ENCODE measurements around the gene SPRED3. TPM values are rescaled to one million over a fixed set of nuclear protein-coding genes. Genes with fewer than 3 reads are reported as not detected.

The SPRED3 gene
- total RNA-seq, 4 donors from 2014 or later = 0.05 to 2.6 (median 0.15) TPM

DNA sequence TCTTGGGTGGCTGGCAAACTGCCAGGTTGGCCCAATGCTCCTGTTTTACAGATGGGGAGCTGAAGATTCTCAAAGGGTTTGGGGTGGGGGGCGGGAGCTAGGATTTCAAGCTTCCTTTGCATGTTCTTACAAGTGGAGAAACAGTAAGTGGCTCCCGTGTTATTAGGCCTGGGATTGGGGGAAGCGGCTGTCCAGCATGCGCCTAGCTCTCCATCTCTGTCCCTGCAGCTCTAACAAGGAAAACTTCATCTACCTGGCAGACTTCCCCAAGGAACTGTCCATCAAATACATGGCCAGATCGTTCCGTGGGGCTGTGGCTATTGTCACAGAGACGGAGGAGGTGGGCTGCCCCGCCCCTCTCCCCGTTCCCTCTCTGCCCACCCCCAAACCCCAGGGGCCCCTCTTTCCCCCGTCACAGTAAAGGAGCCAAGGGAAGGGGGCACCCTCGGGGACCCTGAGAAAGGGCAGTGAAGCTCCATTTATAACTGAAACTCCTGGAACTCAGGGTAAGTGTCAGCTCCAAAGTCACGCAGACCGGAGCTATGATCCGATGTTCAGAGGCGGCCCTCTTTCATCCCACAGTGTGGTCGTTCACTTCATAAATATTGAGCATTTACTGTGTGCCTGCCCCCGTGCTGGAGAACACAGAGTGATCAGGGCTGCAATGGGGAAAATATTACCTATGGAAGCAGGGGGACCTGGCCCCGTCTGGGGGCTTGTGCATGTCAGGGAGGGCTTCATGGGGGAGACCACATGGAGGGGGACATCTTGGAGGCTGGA is 29.1 kb upstream of the SPRED3 start:
- Histone ChIP-seq H3K9me3 (no peaks in the 10 kb centered on the region), H3K36me3 (no peaks in the 10 kb centered on the region), H3K4me3 (no peak overlapping the region), H3K4me1 (peaks cover 5 to 14% of the 10 kb centered on the region in 2 donors), H3K27ac (no peak overlapping the region), H3K27me3 (peaks cover 21 to 34% (median 25%) of the 10 kb centered on the region in 3 donors)
- in situ Hi-C loops (cut with MboI; ENCODE audit: low sequenced_read_pairs in 4 of 4) = no loop called here
- ATAC-seq (no peak), DNase-seq (no peak)
- intact Hi-C loops (cut with DNase I; ENCODE audit: low total_unique reads) = no loop called here
- TF ChIP-seq, protein P1, sequence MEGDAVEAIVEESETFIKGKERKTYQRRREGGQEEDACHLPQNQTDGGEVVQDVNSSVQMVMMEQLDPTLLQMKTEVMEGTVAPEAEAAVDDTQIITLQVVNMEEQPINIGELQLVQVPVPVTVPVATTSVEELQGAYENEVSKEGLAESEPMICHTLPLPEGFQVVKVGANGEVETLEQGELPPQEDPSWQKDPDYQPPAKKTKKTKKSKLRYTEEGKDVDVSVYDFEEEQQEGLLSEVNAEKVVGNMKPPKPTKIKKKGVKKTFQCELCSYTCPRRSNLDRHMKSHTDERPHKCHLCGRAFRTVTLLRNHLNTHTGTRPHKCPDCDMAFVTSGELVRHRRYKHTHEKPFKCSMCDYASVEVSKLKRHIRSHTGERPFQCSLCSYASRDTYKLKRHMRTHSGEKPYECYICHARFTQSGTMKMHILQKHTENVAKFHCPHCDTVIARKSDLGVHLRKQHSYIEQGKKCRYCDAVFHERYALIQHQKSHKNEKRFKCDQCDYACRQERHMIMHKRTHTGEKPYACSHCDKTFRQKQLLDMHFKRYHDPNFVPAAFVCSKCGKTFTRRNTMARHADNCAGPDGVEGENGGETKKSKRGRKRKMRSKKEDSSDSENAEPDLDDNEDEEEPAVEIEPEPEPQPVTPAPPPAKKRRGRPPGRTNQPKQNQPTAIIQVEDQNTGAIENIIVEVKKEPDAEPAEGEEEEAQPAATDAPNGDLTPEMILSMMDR (IDR thresholded peaks at IDR 0.05 in 4 of 5, conservative IDR thresholded peaks at IDR 0.05 in 1 of 5) = no peak
- TF ChIP-seq POLR2A (IDR thresholded peaks at IDR 0.05) = no peak

DNA sequence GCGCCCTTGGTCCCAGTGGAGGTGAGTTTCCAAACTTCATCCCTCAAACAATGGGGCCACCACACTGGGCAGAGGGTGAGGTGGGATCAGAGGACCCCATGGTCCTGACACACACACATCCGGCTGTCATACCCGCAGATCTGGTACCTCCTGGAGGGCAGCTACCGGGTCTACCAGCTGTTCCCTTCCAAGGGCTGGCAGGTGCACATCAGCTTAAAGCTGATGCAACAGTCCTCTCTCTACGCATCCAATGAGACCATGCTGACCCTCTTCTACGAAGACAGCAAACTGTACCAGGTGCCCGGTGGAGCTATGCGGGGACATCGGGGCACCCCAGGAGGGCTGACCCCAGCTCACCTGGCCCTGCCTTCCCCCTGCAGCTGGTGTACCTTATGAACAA is 28.1 kb upstream of the SPRED3 start:
- H3K4me1 ChIP-seq = peaks cover 5 to 14% of the 10 kb centered on the region in 2 donors
- TF ChIP-seq, protein P1 (IDR thresholded peaks at IDR 0.05 in 4 of 5, conservative IDR thresholded peaks at IDR 0.05 in 1 of 5) = no peak
- TF ChIP-seq POLR2A (IDR thresholded peaks at IDR 0.05) = no peak
- ATAC-seq (no peak), DNase-seq (no peak)
- in situ Hi-C loops (cut with MboI; ENCODE audit: low sequenced_read_pairs in 4 of 4) (no loop called here), intact Hi-C loops (cut with DNase I; ENCODE audit: low total_unique reads) (no loop called here)
- no peaks in the 10 kb centered on the region for H3K36me3 ChIP-seq
- peaks cover 21 to 34% (median 25%) of the 10 kb centered on the region in 3 donors for H3K27me3 ChIP-seq
- no peak overlapping the region for H3K4me3 ChIP-seq
- H3K9me3 ChIP-seq = no peaks in the 10 kb centered on the region
- H3K27ac ChIP-seq = no peak overlapping the region

DNA sequence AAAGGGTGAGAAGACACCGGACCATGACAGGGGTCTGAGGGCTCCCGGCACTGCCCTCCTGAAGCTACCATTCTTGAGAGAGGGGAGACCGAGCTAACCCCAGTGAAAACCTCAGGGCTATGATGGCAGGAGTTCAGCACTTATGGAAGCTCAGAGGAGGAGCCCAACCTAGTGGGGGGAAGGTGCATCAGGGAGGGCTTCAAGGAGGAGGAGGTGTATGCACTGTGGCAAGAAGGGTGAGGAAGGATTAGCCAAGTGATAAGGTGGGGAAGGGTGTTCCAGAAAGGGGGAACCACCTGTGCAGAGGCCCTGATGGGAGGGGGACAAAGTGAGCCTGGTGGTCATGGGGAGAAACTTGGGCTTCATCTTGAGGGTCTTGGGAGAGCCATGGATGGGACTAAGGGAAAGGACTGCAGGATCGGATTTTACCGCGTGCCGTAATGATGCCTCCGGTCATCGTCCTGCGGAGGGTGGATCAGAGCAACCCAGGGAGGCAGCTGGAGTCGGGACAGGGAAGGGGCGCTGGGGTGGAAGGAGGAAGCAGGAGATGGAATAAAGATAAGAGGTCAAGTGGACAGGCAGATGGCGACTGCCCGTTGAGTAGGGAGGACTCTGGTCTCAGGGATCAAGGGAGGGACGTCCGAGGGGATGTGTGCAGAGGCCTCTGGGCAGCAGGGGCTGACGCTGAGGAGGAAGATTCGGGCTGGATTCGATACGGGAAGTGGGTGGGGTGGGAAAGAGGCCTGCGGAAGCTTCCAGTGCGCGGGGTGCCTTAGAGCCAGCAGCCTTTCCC is 27.5 kb upstream of the SPRED3 start:
- Histone ChIP-seq H3K4me3 (peak overlapping the region; percentile 45 to 71 (median 70)), H3K27ac (peak overlapping the region in 1 of 4 donors; percentile 18), H3K36me3 (no peaks in the 10 kb centered on the region), H3K9me3 (no peaks in the 10 kb centered on the region), H3K4me1 (peaks cover 5 to 14% of the 10 kb centered on the region in 2 donors), H3K27me3 (peaks cover 21 to 31% (median 25%) of the 10 kb centered on the region in 3 donors)
- in situ Hi-C loops (cut with MboI; ENCODE audit: low sequenced_read_pairs in 4 of 4) (no loop called here), intact Hi-C loops (cut with DNase I; ENCODE audit: low total_unique reads) (no loop called here)
- no peak for ATAC-seq
- DNase-seq = no peak
- TF ChIP-seq POLR2A (IDR thresholded peaks at IDR 0.05) = no peak
- TF ChIP-seq, protein P1 (IDR thresholded peaks at IDR 0.05 in 4 of 5, conservative IDR thresholded peaks at IDR 0.05 in 1 of 5) = no peak

DNA sequence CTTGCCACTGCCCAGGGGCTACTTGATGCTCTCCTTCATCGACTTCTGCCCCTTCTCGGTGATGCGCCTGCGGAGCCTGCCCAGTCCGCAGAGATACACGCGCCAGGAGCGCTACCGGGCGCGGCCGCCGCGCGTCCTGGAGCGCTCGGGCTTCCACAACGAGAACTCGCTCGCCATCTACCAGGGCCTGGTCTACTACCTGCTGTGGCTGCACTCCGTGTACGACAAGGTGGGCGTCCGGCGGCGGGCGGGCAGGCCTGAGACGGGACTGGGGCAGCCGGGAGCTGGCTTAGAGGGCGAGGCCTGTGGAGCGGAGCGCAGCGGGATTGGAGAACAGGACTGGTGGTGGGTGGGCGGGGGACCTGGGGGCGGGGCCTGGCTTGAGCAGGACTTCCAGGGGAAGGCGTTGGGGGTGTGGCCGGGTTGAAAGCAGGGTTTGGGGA is 26.8 kb upstream of the SPRED3 start:
- H3K9me3 ChIP-seq = no peaks in the 10 kb centered on the region
- peaks cover 16 to 32% (median 20%) of the 10 kb centered on the region in 3 donors for H3K27me3 ChIP-seq
- in situ Hi-C loops (cut with MboI; ENCODE audit: low sequenced_read_pairs in 4 of 4) (no loop called here), intact Hi-C loops (cut with DNase I; ENCODE audit: low total_unique reads) (no loop called here)
- no peaks in the 10 kb centered on the region for H3K36me3 ChIP-seq
- ATAC-seq (peak; percentile 65 to 81), DNase-seq (peak in 1 of 2 donors; percentile 34)
- H3K4me1 ChIP-seq = peaks cover 5 to 14% of the 10 kb centered on the region in 2 donors
- H3K27ac ChIP-seq = peak overlapping the region in 2 of 4 donors; percentile 18 to 41
- H3K4me3 ChIP-seq = peak overlapping the region; percentile 45 to 71 (median 70)
- TF ChIP-seq, protein P1 (IDR thresholded peaks at IDR 0.05 in 4 of 5, conservative IDR thresholded peaks at IDR 0.05 in 1 of 5) = peak in 3 of 5 experiments; percentile 16 to 38 (median 34)
- no peak for TF ChIP-seq POLR2A (IDR thresholded peaks at IDR 0.05)

Data from gastrocnemius medialis (tissue), 4 donors.